K562 (cell line): Measurements from ENCODE around the gene GFI1B. TPM values are rescaled to one million over a fixed set of nuclear protein-coding genes. Genes with fewer than 3 reads are reported as not detected.
A peak's percentile ranks its signal among the peaks of the same experiment; 100 is the strongest.

ENCODE experiments used
- ASH1L ChIP-seq: fragments of 450-650 bp; IDR thresholded peaks from 2 replicates; pipeline ENCODE4 v1.6.1; 2018; ENCODE audit warnings: borderline replicate concordance, mild to moderate bottlenecking, low read depth; ENCODE audit not compliant: partially characterized antibody
- ATF7 ChIP-seq: fragments of 450-650 bp; IDR thresholded peaks from 2 replicates; pipeline ENCODE4 v1.7.1; 2014; ENCODE audit warnings: mild to moderate bottlenecking, moderate library complexity
- CHCHD3 ChIP-seq: fragments of 250-450 bp; sonication (Bioruptor Pico); IDR thresholded peaks from 2 replicates; pipeline ENCODE4 v2.1.2; 2022; ENCODE audit warnings: mild to moderate bottlenecking
- EGR1 ChIP-seq: fragments of 450-650 bp; conservative IDR thresholded peaks from 2 replicates; pipeline ENCODE4 v1.6.1; 2017; ENCODE audit warnings: mild to moderate bottlenecking
- ELF2 ChIP-seq: fragments of 250-450 bp; sonication (Bioruptor Pico); IDR thresholded peaks from 2 replicates; pipeline ENCODE4 v1.5.0; 2021; ENCODE audit warnings: mild to moderate bottlenecking
- KLF1 ChIP-seq: fragments of 450-650 bp; IDR thresholded peaks from 2 replicates; pipeline ENCODE4 v1.6.1; 2016; ENCODE audit warnings: missing genetic modification characterization, missing compliant biosample characterization
- NBN ChIP-seq: fragments of 450-650 bp; IDR thresholded peaks from 2 replicates; pipeline ENCODE4 v1.6.1; 2016; ENCODE audit warnings: low read depth, mild to moderate bottlenecking
- NFE2 ChIP-seq: IDR thresholded peaks from 2 replicates; pipeline ENCODE4 v1.6.1; 2014; ENCODE audit warnings: antibody characterized with exemption, low read depth
- PHB ChIP-seq: fragments of 250-450 bp; sonication (Bioruptor Pico); IDR thresholded peaks from 2 replicates; pipeline ENCODE4 v1.5.0; 2021
- SMARCB1 ChIP-seq: IDR thresholded peaks from 2 replicates; pipeline ENCODE4 v1.6.1; 2011; ENCODE audit warnings: improper control_type of control experiment, low read depth; ENCODE audit not compliant: insufficient read length
- TEAD2 ChIP-seq: fragments of 450-650 bp; IDR thresholded peaks from 2 replicates; pipeline ENCODE4 v1.6.1; 2016; ENCODE audit warnings: missing genetic modification characterization, control low read depth, missing compliant biosample characterization
- YBX1 ChIP-seq: fragments of 450-650 bp; IDR thresholded peaks from 2 replicates; pipeline ENCODE4 v1.7.1; 2016; ENCODE audit warnings: mild to moderate bottlenecking
- ZC3H4 ChIP-seq: sonication (generic); formaldehyde crosslinking; IDR thresholded peaks from 2 replicates; pipeline ENCODE4 v1.9.0; 2021; ENCODE audit warnings: missing genetic modification reagents, borderline replicate concordance
- ZNF717 ChIP-seq: fragments of 250-450 bp; sonication (Bioruptor Pico); IDR thresholded peaks from 2 replicates; pipeline ENCODE4 v1.5.0; 2021
- polyA plus RNA-seq, 8 experiments: library from polyadenylated mRNA; depleted of rRNA in 4 of 8; stranded (reverse) in 5 of 8; unstranded in 3 of 8; fragments of >200 nt; fragmentation: Nextera tagmentation in 2 of 8; fragmentation: Illumina TruSeq in 1 of 8; extraction: Ambion mirVana in 2 of 8; extraction: Trizol in 1 of 8; gene quantifications; 2 replicates each; pipeline versions ENCODE4 v1.2.1 to v1.2.3, GENCODE V29; 2011 to 2014; ENCODE audit warnings: inconsistent platforms in 1 of 8, missing spikeins in 1 of 8
- total RNA-seq, 7 experiments: library from RNA; depleted of rRNA in 6 of 7; stranded (reverse); fragments of >200 nt in 6 of 7; fragmentation: Illumina TruSeq in 2 of 7; extraction: Trizol in 2 of 7; gene quantifications; 2 replicates each; pipeline versions ENCODE4 v1.2.1 to v1.2.3, GENCODE V29; 2011 to 2021; ENCODE audit warnings: low replicate concordance in 1 of 7
- TF ChIP-seq, protein P1 (sequence below): fragments of 250-450 bp; sonication (Bioruptor Pico); IDR thresholded peaks from 2 replicates; pipeline ENCODE4 v1.4.0; 2020; ENCODE audit warnings: mild to moderate bottlenecking, moderate library complexity, borderline replicate concordance
- TF ChIP-seq, protein P2 (sequence below): fragments of 450-650 bp; conservative IDR thresholded peaks from 2 replicates; pipeline ENCODE4 v1.6.1; 2016; ENCODE audit warnings: missing genetic modification characterization, low read depth, mild to moderate bottlenecking, missing compliant biosample characterization, moderate library complexity
- TF ChIP-seq, protein P3 (sequence below), 2 experiments: IDR thresholded peaks; 2 replicates each; pipeline ENCODE4 v1.6.1; 2012; ENCODE audit warnings: improper control_type of control experiment in 2 of 2, low read depth in 2 of 2, low read length in 2 of 2, borderline replicate concordance in 1 of 2
- TF ChIP-seq, protein P4 (sequence below): fragments of 450-650 bp; IDR thresholded peaks from 2 replicates; pipeline ENCODE4 v1.7.0; 2016; ENCODE audit warnings: borderline replicate concordance
- TF ChIP-seq, protein P5 (sequence below): fragments of 450-650 bp; formaldehyde crosslinking; IDR thresholded peaks from 2 replicates; pipeline ENCODE4 v1.4.0; 2020; ENCODE audit warnings: mild to moderate bottlenecking, moderate library complexity

The GFI1B gene
- total and polyA plus RNA-seq, 9 of the 15 experiments (the other 6 are each of a cell fraction or from before 2014, with no cell fraction given) = 8.0 to 75.7 (median 34.5) TPM

DNA sequence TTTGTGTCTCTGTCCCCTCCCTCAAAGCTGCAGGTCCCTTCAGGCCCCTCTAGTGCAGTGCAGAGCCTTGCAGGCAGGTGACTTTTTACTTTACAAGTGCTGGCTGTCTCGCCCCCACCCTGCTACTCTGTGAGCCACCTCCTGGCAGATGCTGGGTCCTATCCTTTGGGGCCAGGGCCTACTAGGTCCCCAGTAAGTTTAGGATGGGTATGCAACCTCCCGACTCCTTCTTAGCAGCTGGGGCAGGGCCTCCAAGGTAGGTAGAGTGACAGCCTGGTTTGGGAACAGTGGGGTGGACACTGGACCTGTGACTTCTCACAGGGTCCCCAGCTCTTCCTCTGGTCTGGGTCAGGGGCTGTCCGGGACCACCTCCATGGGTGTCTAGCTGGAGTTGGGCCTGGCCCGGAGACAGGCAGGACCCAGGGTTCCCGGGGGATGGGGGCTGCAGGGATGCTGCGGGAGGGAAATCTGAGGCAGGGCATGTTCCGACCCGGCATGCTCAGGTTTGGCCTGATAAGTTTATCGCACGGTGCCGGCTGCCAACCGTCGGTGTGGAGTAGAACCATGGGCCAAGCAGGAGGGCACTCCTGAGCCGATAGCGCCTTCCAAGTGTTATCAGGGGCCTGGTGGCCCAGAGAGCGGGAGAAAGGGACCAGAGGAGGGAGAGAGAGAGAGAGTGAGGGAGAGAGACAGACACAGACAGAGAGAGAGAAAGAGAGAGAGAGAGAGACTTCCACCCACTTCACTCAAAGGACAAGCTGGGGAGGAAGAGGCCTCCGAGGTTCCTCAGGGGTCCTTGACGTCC, 20.5 kb downstream of the GFI1B start (continued):
- TF ChIP-seq, protein P1, sequence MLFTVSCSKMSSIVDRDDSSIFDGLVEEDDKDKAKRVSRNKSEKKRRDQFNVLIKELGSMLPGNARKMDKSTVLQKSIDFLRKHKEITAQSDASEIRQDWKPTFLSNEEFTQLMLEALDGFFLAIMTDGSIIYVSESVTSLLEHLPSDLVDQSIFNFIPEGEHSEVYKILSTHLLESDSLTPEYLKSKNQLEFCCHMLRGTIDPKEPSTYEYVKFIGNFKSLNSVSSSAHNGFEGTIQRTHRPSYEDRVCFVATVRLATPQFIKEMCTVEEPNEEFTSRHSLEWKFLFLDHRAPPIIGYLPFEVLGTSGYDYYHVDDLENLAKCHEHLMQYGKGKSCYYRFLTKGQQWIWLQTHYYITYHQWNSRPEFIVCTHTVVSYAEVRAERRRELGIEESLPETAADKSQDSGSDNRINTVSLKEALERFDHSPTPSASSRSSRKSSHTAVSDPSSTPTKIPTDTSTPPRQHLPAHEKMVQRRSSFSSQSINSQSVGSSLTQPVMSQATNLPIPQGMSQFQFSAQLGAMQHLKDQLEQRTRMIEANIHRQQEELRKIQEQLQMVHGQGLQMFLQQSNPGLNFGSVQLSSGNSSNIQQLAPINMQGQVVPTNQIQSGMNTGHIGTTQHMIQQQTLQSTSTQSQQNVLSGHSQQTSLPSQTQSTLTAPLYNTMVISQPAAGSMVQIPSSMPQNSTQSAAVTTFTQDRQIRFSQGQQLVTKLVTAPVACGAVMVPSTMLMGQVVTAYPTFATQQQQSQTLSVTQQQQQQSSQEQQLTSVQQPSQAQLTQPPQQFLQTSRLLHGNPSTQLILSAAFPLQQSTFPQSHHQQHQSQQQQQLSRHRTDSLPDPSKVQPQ = 0 out of 2 replicates have a peak, but pooled peaks have one; percentile 43
- 0 out of 2 replicates have a peak, but pooled peaks have one; percentile 22 for TF ChIP-seq EGR1
- TF ChIP-seq TEAD2 (tag) = no peak
- no peak for TF ChIP-seq YBX1
- TF ChIP-seq PHB (CRISPR knock-in tag) = no peak
- TF ChIP-seq, protein P2, sequence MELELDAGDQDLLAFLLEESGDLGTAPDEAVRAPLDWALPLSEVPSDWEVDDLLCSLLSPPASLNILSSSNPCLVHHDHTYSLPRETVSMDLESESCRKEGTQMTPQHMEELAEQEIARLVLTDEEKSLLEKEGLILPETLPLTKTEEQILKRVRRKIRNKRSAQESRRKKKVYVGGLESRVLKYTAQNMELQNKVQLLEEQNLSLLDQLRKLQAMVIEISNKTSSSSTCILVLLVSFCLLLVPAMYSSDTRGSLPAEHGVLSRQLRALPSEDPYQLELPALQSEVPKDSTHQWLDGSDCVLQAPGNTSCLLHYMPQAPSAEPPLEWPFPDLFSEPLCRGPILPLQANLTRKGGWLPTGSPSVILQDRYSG (tag) = peak; percentile 60; the same call in 1 of the 2 replicates
- no peak; the same call in 1 of the 2 replicates for TF ChIP-seq NFE2
- TF ChIP-seq SMARCB1 = no peak
- TF ChIP-seq ASH1L = no peak
- TF ChIP-seq ELF2 = no peak
- TF ChIP-seq, protein P3, sequence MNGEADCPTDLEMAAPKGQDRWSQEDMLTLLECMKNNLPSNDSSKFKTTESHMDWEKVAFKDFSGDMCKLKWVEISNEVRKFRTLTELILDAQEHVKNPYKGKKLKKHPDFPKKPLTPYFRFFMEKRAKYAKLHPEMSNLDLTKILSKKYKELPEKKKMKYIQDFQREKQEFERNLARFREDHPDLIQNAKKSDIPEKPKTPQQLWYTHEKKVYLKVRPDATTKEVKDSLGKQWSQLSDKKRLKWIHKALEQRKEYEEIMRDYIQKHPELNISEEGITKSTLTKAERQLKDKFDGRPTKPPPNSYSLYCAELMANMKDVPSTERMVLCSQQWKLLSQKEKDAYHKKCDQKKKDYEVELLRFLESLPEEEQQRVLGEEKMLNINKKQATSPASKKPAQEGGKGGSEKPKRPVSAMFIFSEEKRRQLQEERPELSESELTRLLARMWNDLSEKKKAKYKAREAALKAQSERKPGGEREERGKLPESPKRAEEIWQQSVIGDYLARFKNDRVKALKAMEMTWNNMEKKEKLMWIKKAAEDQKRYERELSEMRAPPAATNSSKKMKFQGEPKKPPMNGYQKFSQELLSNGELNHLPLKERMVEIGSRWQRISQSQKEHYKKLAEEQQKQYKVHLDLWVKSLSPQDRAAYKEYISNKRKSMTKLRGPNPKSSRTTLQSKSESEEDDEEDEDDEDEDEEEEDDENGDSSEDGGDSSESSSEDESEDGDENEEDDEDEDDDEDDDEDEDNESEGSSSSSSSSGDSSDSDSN (IDR thresholded peaks at IDR 0.05; ENCODE audit: borderline replicate concordance in 1 of 2, low read depth in 2 of 2, low read length in 2 of 2) = no peak; a peak in 2 of 4 replicates
- no peak for TF ChIP-seq ZNF717
- TF ChIP-seq, protein P4, sequence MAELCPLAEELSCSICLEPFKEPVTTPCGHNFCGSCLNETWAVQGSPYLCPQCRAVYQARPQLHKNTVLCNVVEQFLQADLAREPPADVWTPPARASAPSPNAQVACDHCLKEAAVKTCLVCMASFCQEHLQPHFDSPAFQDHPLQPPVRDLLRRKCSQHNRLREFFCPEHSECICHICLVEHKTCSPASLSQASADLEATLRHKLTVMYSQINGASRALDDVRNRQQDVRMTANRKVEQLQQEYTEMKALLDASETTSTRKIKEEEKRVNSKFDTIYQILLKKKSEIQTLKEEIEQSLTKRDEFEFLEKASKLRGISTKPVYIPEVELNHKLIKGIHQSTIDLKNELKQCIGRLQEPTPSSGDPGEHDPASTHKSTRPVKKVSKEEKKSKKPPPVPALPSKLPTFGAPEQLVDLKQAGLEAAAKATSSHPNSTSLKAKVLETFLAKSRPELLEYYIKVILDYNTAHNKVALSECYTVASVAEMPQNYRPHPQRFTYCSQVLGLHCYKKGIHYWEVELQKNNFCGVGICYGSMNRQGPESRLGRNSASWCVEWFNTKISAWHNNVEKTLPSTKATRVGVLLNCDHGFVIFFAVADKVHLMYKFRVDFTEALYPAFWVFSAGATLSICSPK = no peak; the same call in 1 of the 2 replicates
- TF ChIP-seq KLF1 (tag) = no peak
- no peak for TF ChIP-seq CHCHD3 (CRISPR knock-in tag)
- TF ChIP-seq ZC3H4 (CRISPR knock-in tag) = no peak
- peak; percentile 65; the same call in 1 of the 2 replicates for TF ChIP-seq NBN
- TF ChIP-seq, protein P5, sequence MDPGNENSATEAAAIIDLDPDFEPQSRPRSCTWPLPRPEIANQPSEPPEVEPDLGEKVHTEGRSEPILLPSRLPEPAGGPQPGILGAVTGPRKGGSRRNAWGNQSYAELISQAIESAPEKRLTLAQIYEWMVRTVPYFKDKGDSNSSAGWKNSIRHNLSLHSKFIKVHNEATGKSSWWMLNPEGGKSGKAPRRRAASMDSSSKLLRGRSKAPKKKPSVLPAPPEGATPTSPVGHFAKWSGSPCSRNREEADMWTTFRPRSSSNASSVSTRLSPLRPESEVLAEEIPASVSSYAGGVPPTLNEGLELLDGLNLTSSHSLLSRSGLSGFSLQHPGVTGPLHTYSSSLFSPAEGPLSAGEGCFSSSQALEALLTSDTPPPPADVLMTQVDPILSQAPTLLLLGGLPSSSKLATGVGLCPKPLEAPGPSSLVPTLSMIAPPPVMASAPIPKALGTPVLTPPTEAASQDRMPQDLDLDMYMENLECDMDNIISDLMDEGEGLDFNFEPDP (CRISPR knock-in tag) = no peak
- TF ChIP-seq ATF7 = no peak
